ENCODE data around the gene TMEM115. TPM values are rescaled to one million over a fixed set of nuclear protein-coding genes. Genes with fewer than 3 reads are reported as not detected.

Gene TMEM115
- total and polyA plus RNA-seq, 2 of the 4 experiments (the other 2 are of a cell fraction), result 35.3 to 47.3 TPM

DNA sequence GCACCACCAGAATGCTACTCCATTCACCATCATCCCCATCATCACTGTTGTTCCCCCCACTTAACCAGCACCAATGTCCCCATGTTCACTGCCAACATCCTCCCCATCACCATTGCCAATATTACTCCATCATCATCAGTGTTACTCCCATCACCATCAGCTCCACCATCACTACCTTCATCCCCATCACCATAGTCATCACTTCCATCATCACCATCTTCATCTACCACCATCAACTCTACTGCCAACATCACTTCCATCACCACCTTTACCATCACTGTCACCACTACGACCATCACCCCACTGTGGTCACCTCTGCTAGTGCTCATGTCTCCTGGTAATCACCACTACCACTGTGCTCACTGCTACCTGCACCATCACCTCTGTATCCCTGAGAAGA is 47.2 kb upstream of the TMEM115 start:
- Histone ChIP-seq H2AFZ (replicated peaks; ENCODE audit: low read length, poor library complexity) (no peak overlapping the region), H2BK5ac (ENCODE audit: low read depth, low read length, poor library complexity, severe bottlenecking) (no peak overlapping the region), H3K18ac (ENCODE audit: low read depth, low read length) (no peak overlapping the region), H3K27ac (ENCODE audit: insufficient read depth, low read length) (no peak overlapping the region), H3K9me1 (ENCODE audit: insufficient read depth, low read length) (no peaks in the 10 kb centered on the region), H3K4ac (ENCODE audit: low read depth, low read length) (no peak overlapping the region), H3K79me1 (ENCODE audit: low read depth in 1 of 2, low read length in 2 of 2) (no peaks in the 10 kb centered on the region), H2BK15ac (ENCODE audit: low read depth, low read length) (no peak overlapping the region), H2AK9ac (replicated peaks; ENCODE audit: low read depth, low read length, poor library complexity) (no peak overlapping the region), H3K9me3 (ENCODE audit: control insufficient read depth, insufficient read depth, low read length) (no peaks in the 10 kb centered on the region), H2BK20ac (ENCODE audit: low read depth, low read length) (no peak overlapping the region), H3K56ac (ENCODE audit: extremely low read depth, insufficient read depth, low read length) (no peak overlapping the region), H3K14ac (replicated peaks; ENCODE audit: low read depth, low read length) (no peak overlapping the region), H4K8ac (ENCODE audit: low read depth in 2 of 2, low read length in 2 of 2) (no peak overlapping the region), H4K5ac (ENCODE audit: low read depth, low read length) (no peak overlapping the region), H3K4me2 (ENCODE audit: low read depth, low read length) (no peak overlapping the region), H2BK120ac (ENCODE audit: low read depth, low read length) (no peak overlapping the region), H3K27me3 (ENCODE audit: control insufficient read depth, insufficient read depth, low read length) (peaks cover 30% of the 10 kb centered on the region), H4K91ac (ENCODE audit: insufficient read depth, low read depth, low read length) (no peak overlapping the region), H3K4me1 (ENCODE audit: control insufficient read depth, insufficient read depth, low read length) (no peaks in the 10 kb centered on the region), H4K20me1 (ENCODE audit: insufficient read depth, low read length) (no peaks in the 10 kb centered on the region), H3K9ac (ENCODE audit: low read depth, low read length) (no peak overlapping the region), H3K23ac (ENCODE audit: low read depth, low read length) (no peak overlapping the region), H3K36me3 (ENCODE audit: control insufficient read depth, insufficient read depth, low read length) (no peaks in the 10 kb centered on the region), H3K4me3 (ENCODE audit: insufficient read depth, low read depth, low read length) (no peak overlapping the region), H2AK5ac (ENCODE audit: low read depth, low read length) (no peak overlapping the region)
- intact Hi-C loops (cut with micrococcal nuclease) (no loop called here), in situ Hi-C loops (cut with MboI; ENCODE audit: low sequenced_read_pairs) (no loop called here), dilution Hi-C loops (cut with HindIII; ENCODE audit: low sequenced_read_pairs, unreplicated experiment) (no loop called here)
- ChIA-PET POLR2A (ENCODE audit: unreplicated experiment) (no interaction called here), CTCF (no interaction called here)
- no TSS peak for BruUV-seq (replicated peaks)
- TF ChIP-seq CEBPB (IDR thresholded peaks at IDR 0.05; ENCODE audit: low read depth, low read length) (no peak), MAZ (IDR thresholded peaks at IDR 0.05; ENCODE audit: borderline replicate concordance, low read depth, low read length) (no peak), MXI1 (IDR thresholded peaks at IDR 0.05; ENCODE audit: borderline replicate concordance, low read depth, low read length) (no peak), POLR2A (IDR thresholded peaks at IDR 0.05; ENCODE audit: low read depth, low read length) (no peak), CHD1 (IDR thresholded peaks at IDR 0.05; ENCODE audit: low read depth, low read length) (no peak), RAD21 (IDR thresholded peaks at IDR 0.05; ENCODE audit: low read length) (no peak), SMC3 (IDR thresholded peaks at IDR 0.05; ENCODE audit: low read depth, low read length) (no peak)
- TF ChIP-seq, protein P1, sequence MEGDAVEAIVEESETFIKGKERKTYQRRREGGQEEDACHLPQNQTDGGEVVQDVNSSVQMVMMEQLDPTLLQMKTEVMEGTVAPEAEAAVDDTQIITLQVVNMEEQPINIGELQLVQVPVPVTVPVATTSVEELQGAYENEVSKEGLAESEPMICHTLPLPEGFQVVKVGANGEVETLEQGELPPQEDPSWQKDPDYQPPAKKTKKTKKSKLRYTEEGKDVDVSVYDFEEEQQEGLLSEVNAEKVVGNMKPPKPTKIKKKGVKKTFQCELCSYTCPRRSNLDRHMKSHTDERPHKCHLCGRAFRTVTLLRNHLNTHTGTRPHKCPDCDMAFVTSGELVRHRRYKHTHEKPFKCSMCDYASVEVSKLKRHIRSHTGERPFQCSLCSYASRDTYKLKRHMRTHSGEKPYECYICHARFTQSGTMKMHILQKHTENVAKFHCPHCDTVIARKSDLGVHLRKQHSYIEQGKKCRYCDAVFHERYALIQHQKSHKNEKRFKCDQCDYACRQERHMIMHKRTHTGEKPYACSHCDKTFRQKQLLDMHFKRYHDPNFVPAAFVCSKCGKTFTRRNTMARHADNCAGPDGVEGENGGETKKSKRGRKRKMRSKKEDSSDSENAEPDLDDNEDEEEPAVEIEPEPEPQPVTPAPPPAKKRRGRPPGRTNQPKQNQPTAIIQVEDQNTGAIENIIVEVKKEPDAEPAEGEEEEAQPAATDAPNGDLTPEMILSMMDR (conservative IDR thresholded peaks at IDR 0.05; ENCODE audit: low read depth, low read length), result no peak
- WGBS, 2 experiments (ENCODE audit: extremely low coverage in 2 of 2, insufficient read length in 1 of 2), result 0% methylated on average over 1 of the region's 1 CpG; no CpG with 5 or more reads in 1 of the 2 experiments
- DNase-seq, result no peak
- ATAC-seq (ENCODE audit: low read depth), result no peak
